HG02852 (cell line): ENCODE data around the gene CBY2.
"Not testable (repeated sequence)": the region's sequence is repeated elsewhere in the genome, so short reads cannot be mapped to it uniquely, and the experiment has no call there.

Experiments
- ATAC-seq: cut with Tn5 transposase; IDR thresholded peaks from one replicate; pipeline ENCODE4 v1.9.1; 2021; ENCODE audit warnings: mild to moderate bottlenecking, moderate library complexity; ENCODE audit not compliant: unreplicated experiment

Gene CBY2

GRCh38 chr13:45737571-45738017, 35.5 kb downstream of the CBY2 start:
- peak; percentile 52 for ATAC-seq

GRCh38 chr13:45742985-45743384, 40.9 kb downstream of the CBY2 start:
- ATAC-seq, result no peak

- ATAC-seq, result no peak
Measured at GRCh38 chr13:45744979-45745378, 42.9 kb downstream of the CBY2 start.

- no peak for ATAC-seq
Measured at GRCh38 chr13:45747071-45747470, 45.0 kb downstream of the CBY2 start.

GRCh38 chr13:45748941-45749759, 47.0 kb downstream of the CBY2 start:
- ATAC-seq, result no peak

GRCh38 chr13:45750566-45750965, 48.4 kb downstream of the CBY2 start:
- ATAC-seq, result no peak

- no peak for ATAC-seq
Measured at GRCh38 chr13:45751885-45752284, 49.8 kb downstream of the CBY2 start.

- ATAC-seq, result no peak
Measured at GRCh38 chr13:45752510-45752909, 50.4 kb downstream of the CBY2 start.

GRCh38 chr13:45756498-45756897, 54.4 kb downstream of the CBY2 start:
- ATAC-seq, result not testable (repeated sequence)

- ATAC-seq, result not testable (repeated sequence)
Measured at GRCh38 chr13:45757589-45757988, 55.5 kb downstream of the CBY2 start.

GRCh38 chr13:45763419-45763818, 61.3 kb downstream of the CBY2 start:
- no peak for ATAC-seq
